GM21515 (cell line): Measurements from ENCODE around the gene PM20D2.
"Not testable (repeated sequence)": the region's sequence is repeated elsewhere in the genome, so short reads cannot be mapped to it uniquely, and the experiment has no call there.

Source experiments
- ATAC-seq: cut with Tn5 transposase; IDR thresholded peaks from one replicate; pipeline ENCODE4 v1.9.1; 2021; ENCODE audit not compliant: unreplicated experiment

PM20D2 gene, protein sequence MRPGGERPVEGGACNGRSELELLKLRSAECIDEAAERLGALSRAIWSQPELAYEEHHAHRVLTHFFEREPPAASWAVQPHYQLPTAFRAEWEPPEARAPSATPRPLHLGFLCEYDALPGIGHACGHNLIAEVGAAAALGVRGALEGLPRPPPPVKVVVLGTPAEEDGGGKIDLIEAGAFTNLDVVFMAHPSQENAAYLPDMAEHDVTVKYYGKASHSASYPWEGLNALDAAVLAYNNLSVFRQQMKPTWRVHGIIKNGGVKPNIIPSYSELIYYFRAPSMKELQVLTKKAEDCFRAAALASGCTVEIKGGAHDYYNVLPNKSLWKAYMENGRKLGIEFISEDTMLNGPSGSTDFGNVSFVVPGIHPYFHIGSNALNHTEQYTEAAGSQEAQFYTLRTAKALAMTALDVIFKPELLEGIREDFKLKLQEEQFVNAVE

GRCh38 chr6:89145956-89146717 lies at the start of gene PM20D2:
Gene PM20D2, plus strand, starts transcription at chr6:89146055. Its CDS starts 90 bp downstream, at chr6:89146145.
- ATAC-seq: peak; percentile 76

GRCh38 chr6:89098461-89098860 lies 47.4 kb upstream of the PM20D2 start:
- no peak for ATAC-seq

DNA sequence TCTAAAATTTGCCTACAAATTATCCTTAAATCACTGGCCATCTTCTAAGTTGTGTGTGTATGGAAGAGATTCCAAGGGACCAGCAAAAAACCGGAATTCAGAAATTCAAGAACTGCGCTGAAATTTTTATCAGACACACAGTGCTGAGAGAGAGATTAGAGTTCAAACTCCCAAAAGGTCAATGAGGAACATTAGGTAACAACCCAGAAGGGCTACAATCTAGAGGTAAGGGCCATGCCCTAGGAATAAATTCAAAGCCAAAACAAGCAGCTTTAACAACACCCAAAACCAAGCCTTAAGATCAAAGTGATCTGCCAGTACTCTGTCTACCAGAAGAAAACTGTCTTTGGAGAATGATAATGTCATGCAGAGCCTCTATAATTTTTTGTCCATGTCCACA lies 45.7 kb upstream of the PM20D2 start:
- no peak for ATAC-seq

DNA sequence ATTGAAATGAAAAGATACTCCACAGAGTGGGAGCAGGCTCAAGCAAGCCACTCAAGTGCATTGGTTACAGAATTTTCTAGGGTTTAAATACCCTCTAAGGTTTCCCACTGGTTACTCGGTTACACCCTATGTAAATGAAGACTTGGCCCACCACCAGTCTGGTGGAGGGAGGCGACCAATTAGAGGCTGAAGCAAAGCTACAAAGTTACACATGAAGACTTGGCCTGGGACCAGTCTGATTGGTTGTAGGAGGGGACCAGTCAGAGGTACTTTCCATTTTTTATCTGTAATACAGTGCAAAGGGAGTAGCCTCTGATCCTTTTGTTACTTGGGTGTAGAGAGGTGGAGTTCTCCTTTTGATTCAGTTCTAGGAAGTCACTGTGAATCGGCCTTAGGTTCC lies 35.6 kb upstream of the PM20D2 start:
- ATAC-seq: no peak

DNA sequence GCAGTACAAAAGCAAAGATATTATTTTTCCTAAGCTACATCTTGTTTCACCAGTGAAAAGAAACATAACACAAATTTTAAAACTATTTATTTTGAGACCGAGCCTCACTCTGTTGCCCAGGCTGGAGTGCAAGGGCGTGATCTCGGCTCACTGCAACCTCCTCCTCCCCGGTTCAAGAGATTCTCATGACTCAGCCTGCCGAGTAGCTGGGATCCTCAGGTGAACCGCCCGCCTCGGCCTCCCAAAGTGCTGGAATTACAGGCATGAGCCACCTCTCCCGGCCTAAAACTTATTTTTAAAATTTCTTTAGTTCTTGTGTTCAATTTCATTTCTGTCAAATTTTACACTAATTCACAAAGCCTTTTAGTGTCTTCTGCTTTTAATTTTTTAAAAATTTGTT lies 33.9 kb upstream of the PM20D2 start:
- no peak for ATAC-seq

DNA sequence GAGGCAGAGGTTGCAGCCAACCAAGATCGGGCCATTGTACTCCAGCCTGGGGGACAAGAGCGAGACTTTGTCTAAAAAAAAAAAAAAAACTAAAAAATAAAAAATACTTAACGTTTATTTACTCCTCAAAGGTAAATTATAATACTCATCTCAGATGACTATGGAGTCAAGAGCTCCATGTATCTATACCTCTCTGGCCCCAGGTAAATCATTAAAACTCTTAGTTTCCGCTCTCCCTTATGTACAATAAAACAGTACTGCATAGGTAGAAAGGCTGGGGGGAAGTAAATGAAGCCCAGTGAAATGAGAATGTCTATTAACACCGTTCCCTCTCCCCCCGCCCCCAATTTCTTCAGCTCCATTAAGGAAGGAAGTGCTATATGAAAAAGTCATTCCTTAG lies 29.2 kb upstream of the PM20D2 start:
- ATAC-seq: no peak

DNA sequence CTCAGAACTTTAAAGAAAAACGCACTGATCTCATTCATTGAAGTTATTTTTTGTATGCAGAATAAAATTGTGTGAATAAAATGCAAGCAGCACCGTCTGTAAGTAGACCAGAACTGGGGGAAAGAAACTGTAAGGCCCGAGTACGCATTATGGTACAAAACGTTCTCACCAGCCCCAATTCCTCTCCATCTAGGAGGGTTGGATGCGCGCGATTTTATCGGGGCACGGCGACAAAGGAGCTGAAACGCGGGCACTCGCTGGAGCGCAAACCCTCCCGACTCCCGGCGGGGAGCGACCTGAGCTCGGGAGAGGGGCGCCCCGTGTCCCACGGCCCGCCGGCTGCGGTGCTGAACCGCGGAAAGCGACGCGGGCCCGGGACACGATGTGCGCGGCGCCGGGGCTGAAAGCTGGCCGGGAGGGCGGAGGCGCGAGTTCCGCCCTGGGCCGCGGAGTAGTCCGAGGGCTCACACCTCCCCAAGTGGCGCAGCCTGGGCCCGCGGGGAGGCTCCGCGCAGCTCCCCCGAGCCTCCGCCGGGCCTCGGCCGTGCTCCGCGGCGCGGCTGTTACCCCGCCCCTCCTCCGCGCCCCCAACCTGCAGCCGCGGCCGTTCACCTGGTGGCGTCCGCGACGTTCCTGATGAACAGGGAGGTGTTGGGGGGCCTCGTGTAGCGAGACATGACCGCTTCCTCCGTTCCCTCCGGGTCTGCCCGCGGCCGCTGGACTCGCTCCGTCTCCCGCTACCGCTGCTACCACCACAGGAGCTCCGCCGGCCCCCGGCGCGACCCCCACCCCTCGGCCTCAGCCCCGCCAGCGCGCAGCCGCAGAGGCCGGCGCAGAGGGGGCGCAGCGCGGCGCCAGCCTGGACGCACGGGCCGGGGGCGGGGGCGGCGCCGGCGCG lies 28.4 kb upstream of the PM20D2 start, which contains the start of gene SRSF12:
TSS of gene SRSF12 (minus strand) at position 861 of the 898 bp plus-strand sequence. CDS start at position 677, 184 bp downstream.
- peak; percentile 80 for ATAC-seq

DNA sequence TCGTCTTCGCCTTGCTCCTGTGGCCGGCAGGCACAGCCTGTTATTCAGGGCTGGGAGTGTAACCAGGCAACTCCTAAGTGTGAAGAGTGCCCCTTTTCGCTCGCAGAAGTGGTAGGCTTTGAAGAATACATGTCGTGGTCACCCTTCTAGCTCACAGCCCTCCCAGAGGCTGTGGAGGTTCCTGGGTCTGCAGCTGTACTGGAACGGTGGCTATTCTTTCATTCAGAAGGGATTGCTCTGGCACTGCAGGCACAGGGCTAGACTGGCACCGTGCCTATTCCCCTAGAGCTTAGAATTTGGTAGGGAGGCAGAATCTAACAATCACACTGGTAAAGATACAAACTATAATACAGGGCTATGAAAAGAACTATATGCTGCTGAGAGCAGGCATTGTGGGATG lies 26.9 kb upstream of the PM20D2 start:
- ATAC-seq: no peak

GRCh38 chr6:89120371-89120770 lies 25.5 kb upstream of the PM20D2 start:
- no peak for ATAC-seq

DNA sequence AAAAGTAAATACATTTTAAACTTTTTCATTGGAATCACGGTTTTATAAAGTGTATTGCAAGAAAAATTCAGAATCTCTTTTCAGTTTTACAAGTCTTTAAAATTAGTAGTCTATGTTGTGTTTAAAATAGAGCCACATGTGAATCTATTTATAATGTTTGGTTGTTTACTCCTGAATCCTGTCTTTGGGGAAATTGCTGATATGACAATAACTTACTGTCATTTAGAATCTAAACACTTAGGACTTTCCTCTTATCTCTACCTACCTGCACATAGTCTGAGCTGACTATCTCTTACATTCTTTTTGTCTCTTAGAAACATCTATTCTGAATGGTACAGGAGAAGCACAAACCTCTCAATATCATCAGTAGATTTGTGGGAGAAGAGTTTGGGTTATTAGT lies 23.9 kb upstream of the PM20D2 start:
- ATAC-seq: no peak

- peak; percentile 62 for ATAC-seq
Observed at GRCh38 chr6:89122625-89123024, 23.2 kb upstream of the PM20D2 start.

- not testable (repeated sequence) for ATAC-seq
Observed at GRCh38 chr6:89128256-89128671, 17.6 kb upstream of the PM20D2 start.

- no peak for ATAC-seq
Observed at GRCh38 chr6:89131599-89131998, 14.3 kb upstream of the PM20D2 start.

GRCh38 chr6:89132057-89132456 lies 13.8 kb upstream of the PM20D2 start:
- ATAC-seq: no peak

DNA sequence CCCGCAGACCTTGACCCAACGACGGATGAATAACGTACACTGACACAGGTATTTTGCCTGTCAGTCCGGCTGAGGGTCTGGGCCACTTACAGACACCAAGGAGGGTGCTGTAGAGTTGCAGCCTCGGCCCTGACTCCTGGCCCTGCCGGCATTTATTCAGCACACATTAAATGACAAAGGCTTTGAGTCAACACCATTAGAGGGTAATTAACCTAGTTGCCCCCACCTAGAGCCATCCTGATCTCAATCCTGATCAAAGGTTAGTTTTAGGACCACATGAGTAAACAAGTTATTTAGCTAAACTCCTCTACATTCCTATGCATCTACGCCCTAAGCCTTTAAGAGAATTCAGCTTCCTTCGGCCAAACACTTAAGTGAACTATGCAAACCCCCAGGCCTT lies 11.9 kb upstream of the PM20D2 start:
- no peak for ATAC-seq

- no peak for ATAC-seq
Observed at GRCh38 chr6:89134723-89135122, 11.1 kb upstream of the PM20D2 start.

DNA sequence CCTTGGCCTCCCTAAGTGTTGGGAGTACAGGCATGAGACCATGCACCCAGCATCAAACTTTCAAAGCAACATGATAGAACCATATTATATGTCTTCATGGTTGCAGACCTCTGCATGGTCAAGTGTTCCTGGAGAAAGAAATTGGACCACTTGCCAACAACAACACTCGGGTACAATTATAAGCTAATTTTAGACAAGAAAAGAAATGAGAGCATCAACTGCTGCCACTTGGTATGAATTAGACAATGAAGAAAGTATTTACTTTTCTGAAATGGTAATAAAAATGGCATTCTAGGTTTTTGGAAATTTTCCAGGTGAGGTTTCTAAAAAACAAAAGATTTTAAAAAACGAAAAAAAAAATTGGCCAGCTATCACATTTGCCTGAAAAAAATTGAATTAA lies 7.7 kb upstream of the PM20D2 start:
- no peak for ATAC-seq

DNA sequence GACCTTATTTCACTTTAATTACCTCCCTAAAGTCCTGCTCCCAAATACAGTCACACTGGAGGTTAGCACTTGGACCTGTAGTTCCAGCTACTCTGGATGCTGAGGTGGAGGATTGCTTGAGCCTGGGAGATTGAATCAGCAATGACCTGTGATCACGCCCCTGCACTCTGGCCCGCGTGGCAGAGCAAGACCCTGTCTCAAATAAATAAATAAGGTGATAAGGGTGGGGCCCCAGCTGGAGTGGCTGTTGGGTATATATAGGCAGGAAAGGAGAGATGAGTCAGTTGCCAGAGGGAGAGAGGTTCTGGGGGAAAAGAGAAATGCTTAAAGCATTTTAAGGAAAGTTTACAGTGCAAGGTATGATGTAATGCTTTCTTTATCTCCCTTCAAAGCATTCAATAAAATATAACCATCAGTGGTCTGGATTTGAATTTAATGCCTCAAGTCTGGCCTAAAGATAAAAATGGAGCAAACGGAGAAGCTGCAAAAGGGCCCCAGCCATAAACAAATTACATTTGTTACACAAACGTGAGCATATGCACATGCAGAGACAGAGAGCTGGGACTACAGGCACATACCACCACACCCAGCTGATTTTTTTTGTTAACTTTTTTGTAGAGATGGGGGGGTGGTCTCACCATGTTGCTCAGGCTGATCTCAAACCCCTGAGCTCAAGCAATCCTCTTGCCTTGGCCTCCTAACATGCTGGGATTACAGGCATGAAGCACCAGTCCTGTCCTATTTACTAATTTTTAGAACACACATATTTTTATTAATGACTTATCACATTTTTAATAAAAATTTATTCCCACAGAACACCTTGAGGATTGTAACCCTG lies 6.1 kb upstream of the PM20D2 start:
- ATAC-seq: no peak

GRCh38 chr6:89140347-89141156 lies 5.3 kb upstream of the PM20D2 start:
- no peak for ATAC-seq
